NB4 (cell line): ENCODE measurements around the gene CFAP251.

Source experiments
- POLR2A ChIP-seq: IDR thresholded peaks from 2 replicates; pipeline ENCODE4 v1.6.1; 2011; ENCODE audit warnings: mild to moderate bottlenecking; ENCODE audit not compliant: insufficient read length; ENCODE audit errors: extremely low read depth
- TF ChIP-seq, protein P1 (sequence below): IDR thresholded peaks from one replicate; pipeline ENCODE4 v1.5.1; 2012; ENCODE audit warnings: low read depth, low read length

- no peak for TF ChIP-seq POLR2A
- TF ChIP-seq, protein P1, sequence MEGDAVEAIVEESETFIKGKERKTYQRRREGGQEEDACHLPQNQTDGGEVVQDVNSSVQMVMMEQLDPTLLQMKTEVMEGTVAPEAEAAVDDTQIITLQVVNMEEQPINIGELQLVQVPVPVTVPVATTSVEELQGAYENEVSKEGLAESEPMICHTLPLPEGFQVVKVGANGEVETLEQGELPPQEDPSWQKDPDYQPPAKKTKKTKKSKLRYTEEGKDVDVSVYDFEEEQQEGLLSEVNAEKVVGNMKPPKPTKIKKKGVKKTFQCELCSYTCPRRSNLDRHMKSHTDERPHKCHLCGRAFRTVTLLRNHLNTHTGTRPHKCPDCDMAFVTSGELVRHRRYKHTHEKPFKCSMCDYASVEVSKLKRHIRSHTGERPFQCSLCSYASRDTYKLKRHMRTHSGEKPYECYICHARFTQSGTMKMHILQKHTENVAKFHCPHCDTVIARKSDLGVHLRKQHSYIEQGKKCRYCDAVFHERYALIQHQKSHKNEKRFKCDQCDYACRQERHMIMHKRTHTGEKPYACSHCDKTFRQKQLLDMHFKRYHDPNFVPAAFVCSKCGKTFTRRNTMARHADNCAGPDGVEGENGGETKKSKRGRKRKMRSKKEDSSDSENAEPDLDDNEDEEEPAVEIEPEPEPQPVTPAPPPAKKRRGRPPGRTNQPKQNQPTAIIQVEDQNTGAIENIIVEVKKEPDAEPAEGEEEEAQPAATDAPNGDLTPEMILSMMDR, result no peak
Observed at GRCh38 chr12:121916719-121917118, 1.7 kb upstream of the CFAP251 start.
